HFFc6 (cell line): ENCODE measurements around the gene TULP4. TPM values are rescaled to one million over a fixed set of nuclear protein-coding genes. Genes with fewer than 3 reads are reported as not detected.
A peak's percentile ranks its signal among the peaks of the same experiment; 100 is the strongest.
"Not testable (repeated sequence)": the region's sequence is repeated elsewhere in the genome, so short reads cannot be mapped to it uniquely, and the experiment has no call there.

Experiments
- DNase-seq: peaks from one replicate; pipeline ENCODE4 v3.0.0-alpha.2; 2018
- H3K27ac Mint-ChIP-seq: 2 replicates; pipeline ENCODE4 v1.8.0; 2020; ENCODE audit warnings: mild to moderate bottlenecking, mixed read lengths
- H3K27me3 Mint-ChIP-seq: 2 replicates; pipeline ENCODE4 v1.8.0; 2021; ENCODE audit warnings: mild to moderate bottlenecking, moderate library complexity, mixed read lengths; ENCODE audit not compliant: insufficient read depth
- H3K36me3 Mint-ChIP-seq: 2 replicates; pipeline ENCODE4 v1.8.0; 2021; ENCODE audit warnings: low read depth, mixed read lengths
- H3K4me1 Mint-ChIP-seq: 2 replicates; pipeline ENCODE4 v1.8.0; 2020; ENCODE audit warnings: low read depth, mixed read lengths
- H3K4me3 Mint-ChIP-seq: 2 replicates; pipeline ENCODE4 v1.8.0; 2020; ENCODE audit warnings: mild to moderate bottlenecking, moderate library complexity, mixed read lengths
- H3K9me3 Mint-ChIP-seq: 2 replicates; pipeline ENCODE4 v1.8.0; 2020; ENCODE audit warnings: mild to moderate bottlenecking, mixed read lengths
- total RNA-seq, 6 experiments: library from RNA; stranded (reverse); fragmentation: NEBNext Ultra II Directional; extraction: Animal tissue kit (Norgen Biotek cat#: 25700); gene quantifications; 2 replicates in 1 of 6; 3 replicates in 5 of 6; pipeline ENCODE4 v1.2.3, GENCODE V29; 2021
- TF ChIP-seq, protein P1 (sequence below): fragments of 200-600 bp; sonication (generic); IDR thresholded peaks from 2 replicates; pipeline ENCODE4 v1.5.0; 2021; ENCODE audit warnings: antibody characterized with exemption, mild to moderate bottlenecking

TULP4 gene
- total RNA-seq, 6 experiments from 2014 or later, result 48.4 to 55.2 (median 51.8) TPM

DNA sequence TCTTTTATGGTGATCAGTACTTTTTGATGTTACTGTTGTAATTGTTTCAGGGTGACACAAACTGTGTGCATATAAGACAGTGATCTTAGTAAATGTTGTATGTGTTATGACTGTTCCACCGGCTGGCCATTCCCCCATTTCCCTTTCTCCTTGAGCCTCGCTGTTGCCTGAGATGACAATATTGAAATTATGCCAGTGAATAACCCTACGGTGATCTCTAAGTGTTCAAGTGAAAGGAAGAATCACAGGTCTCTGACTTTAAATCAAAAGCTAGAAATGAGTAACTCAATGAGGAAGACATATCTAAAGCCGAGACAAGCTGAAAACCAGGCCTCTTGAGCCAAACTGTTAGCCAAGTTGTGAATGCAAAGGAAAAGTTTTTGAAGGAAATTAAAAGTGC lies 32.3 kb downstream of the TULP4 start:
- TF ChIP-seq, protein P1, sequence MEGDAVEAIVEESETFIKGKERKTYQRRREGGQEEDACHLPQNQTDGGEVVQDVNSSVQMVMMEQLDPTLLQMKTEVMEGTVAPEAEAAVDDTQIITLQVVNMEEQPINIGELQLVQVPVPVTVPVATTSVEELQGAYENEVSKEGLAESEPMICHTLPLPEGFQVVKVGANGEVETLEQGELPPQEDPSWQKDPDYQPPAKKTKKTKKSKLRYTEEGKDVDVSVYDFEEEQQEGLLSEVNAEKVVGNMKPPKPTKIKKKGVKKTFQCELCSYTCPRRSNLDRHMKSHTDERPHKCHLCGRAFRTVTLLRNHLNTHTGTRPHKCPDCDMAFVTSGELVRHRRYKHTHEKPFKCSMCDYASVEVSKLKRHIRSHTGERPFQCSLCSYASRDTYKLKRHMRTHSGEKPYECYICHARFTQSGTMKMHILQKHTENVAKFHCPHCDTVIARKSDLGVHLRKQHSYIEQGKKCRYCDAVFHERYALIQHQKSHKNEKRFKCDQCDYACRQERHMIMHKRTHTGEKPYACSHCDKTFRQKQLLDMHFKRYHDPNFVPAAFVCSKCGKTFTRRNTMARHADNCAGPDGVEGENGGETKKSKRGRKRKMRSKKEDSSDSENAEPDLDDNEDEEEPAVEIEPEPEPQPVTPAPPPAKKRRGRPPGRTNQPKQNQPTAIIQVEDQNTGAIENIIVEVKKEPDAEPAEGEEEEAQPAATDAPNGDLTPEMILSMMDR, result no peak
- no peak for DNase-seq
- H3K27me3 Mint-ChIP-seq, result peaks cover 3% of the 10 kb centered on the region; the same call in 1 of the 2 replicates
- H3K9me3 Mint-ChIP-seq, result peaks cover 14% of the 10 kb centered on the region
- H3K27ac Mint-ChIP-seq, result no peak overlapping the region
- peaks cover 43% of the 10 kb centered on the region for H3K36me3 Mint-ChIP-seq
- H3K4me1 Mint-ChIP-seq, result peaks cover 12% of the 10 kb centered on the region; the same call in 1 of the 2 replicates
- H3K4me3 Mint-ChIP-seq, result no peak overlapping the region

DNA sequence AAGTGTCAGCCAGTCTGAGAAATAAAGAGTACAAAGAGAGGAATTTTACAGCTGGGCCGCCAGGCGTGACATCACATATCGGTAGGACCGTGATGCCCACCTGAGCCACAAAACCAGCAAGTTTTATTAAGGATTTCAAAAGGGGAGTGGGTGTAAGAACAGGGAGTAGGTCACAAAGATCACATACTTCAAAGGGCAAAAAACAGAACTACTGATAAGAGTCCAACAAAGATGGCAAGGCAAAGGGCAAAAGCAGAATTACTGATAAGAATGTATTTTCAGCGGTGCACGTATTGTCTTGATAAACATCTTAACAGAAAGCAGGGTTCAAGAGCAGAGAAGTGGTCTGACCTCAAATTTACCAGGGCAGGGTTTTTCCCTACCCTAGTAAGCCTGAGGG lies 33.2 kb downstream of the TULP4 start:
- Mint-ChIP-seq H3K4me1 (peaks cover 12% of the 10 kb centered on the region; the same call in 1 of the 2 replicates), H3K36me3 (peaks cover 37% of the 10 kb centered on the region), H3K9me3 (peaks cover 14% of the 10 kb centered on the region)
- not testable (repeated sequence) for DNase-seq, H3K27me3 Mint-ChIP-seq, H3K4me3 Mint-ChIP-seq, H3K27ac Mint-ChIP-seq

DNA sequence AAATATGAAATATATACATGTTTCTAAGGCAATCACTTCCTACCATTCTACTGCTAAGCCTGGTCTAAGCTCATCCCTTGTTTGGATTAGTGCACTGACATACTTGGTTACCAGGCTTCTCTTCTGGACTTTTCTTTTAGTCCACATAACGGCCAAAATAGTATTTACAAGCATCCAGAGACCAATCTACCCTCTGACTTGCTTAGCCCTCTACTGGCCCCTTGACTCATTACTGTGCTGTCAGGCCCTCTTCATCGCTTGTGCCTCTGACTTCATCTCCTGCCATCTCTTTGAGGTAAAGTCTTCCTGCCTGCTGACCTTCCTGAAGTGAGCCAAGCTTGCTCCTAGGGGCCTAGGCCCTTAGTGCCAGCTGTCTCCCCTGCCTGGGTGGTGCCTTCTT lies 35.1 kb downstream of the TULP4 start:
- TF ChIP-seq, protein P1, result 0 out of 2 replicates have a peak, but pooled peaks have one; percentile 8
- Mint-ChIP-seq H3K4me3 (no peak overlapping the region), H3K27me3 (peaks cover 3% of the 10 kb centered on the region), H3K4me1 (peaks cover 1% of the 10 kb centered on the region; the same call in 1 of the 2 replicates), H3K27ac (no peak overlapping the region), H3K36me3 (peaks cover 37% of the 10 kb centered on the region), H3K9me3 (peaks cover 14% of the 10 kb centered on the region)
- DNase-seq, result no peak

DNA sequence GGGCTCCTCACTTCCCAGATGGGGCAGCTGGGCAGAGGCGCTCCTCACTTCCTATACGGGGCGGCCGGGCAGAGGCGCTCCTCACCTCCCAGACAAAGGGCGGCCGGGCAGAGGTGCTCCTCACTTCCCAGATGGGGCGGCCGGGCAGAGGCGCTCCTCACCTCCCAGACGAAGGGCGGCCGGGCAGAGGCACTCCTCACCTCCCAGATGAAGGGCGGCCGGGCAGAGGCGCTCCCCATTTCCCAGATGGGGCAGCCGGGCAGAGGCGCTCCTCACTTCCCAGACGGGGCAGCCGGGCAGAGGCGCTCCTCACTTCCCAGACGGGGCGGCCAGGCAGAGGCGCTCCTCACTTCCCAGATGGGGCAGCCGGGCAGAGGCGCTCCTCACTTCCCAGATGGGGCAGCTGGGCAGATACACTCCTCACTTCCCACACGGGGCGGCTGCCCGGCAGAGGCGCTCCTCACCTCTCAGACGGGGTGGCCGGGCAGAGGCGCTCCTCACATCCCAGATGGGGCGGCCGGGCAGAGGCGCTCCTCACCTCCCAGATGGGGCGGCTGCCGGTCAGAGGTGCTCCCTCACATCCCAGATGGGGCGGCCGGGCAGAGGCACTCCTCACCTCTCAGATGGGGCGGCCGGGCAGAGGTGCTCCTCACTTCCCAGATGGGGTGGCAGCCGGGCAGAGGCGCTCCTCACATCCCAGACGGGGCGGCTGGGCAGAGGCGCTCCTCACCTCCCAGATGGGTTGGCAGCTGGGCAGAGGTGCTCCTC lies 36.7 kb downstream of the TULP4 start:
- peaks cover 14% of the 10 kb centered on the region for H3K9me3 Mint-ChIP-seq
- H3K27me3 Mint-ChIP-seq, H3K4me3 Mint-ChIP-seq, H3K27ac Mint-ChIP-seq, H3K4me1 Mint-ChIP-seq, DNase-seq: not testable (repeated sequence)
- H3K36me3 Mint-ChIP-seq, result peaks cover 36% of the 10 kb centered on the region

DNA sequence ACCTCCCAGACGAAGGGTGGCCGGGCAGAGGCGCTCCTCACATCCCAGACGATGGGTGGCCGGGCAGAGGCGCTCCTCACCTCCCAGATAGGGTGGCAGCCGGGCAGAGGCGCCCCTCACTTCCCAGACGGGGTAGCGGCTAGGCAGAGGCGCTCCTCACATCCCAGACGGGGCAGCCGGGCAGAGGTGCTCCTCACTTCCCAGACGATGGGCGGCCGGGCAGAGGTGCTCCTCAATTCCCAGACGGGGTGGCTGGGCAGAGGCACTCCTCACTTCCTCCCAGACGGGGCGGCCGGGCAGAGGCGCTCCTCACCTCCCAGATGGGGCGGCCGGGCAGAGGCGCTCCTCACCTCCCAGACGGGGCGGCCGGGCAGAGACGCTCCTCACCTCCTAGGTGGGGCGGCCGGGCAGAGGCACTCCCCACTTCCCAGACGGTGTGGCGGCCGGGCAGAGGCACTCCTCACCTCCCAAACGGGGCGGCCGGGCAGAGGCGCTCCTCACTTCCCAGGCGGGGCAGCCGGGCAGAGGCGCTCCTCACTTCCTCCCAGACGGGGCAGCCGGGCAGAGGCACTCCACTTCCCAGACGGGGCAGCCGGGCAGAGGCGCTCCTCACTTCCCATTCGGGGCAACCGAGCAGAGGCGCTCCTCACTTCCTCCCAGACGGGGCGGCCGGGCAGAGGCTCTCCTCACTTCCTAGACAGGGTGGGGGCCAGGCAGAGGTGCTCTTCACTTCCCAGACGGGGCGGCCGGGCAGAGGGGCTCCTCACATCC lies 37.4 kb downstream of the TULP4 start:
- Mint-ChIP-seq H3K36me3 (peaks cover 28% of the 10 kb centered on the region), H3K9me3 (peaks cover 14% of the 10 kb centered on the region)
- not testable (repeated sequence) for H3K27ac Mint-ChIP-seq, H3K27me3 Mint-ChIP-seq, H3K4me1 Mint-ChIP-seq, H3K4me3 Mint-ChIP-seq, DNase-seq

DNA sequence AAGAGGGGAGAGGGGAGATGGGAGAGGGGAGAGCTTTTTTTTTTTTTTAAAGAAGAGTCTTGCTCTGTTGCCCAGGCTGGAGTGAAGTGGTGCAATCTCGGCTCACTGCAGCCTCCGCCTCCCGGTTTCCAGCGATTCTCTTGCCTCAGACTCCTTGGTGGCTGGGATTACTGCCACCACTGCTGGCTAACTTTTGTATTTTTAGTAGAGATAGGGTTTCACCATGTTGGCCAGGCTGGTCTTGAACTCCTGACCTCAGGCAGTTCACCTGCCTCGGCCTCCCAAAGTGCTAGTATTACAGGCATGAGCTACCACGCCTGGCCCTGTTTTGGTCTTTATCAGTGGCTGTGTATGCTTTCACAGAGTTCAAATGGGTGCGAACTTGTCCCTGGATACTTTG lies 38.5 kb downstream of the TULP4 start:
- H3K4me1 Mint-ChIP-seq, result peaks cover 11% of the 10 kb centered on the region
- H3K27me3 Mint-ChIP-seq, H3K27ac Mint-ChIP-seq, DNase-seq, H3K4me3 Mint-ChIP-seq, H3K9me3 Mint-ChIP-seq: not testable (repeated sequence)
- peaks cover 19% of the 10 kb centered on the region for H3K36me3 Mint-ChIP-seq

DNA sequence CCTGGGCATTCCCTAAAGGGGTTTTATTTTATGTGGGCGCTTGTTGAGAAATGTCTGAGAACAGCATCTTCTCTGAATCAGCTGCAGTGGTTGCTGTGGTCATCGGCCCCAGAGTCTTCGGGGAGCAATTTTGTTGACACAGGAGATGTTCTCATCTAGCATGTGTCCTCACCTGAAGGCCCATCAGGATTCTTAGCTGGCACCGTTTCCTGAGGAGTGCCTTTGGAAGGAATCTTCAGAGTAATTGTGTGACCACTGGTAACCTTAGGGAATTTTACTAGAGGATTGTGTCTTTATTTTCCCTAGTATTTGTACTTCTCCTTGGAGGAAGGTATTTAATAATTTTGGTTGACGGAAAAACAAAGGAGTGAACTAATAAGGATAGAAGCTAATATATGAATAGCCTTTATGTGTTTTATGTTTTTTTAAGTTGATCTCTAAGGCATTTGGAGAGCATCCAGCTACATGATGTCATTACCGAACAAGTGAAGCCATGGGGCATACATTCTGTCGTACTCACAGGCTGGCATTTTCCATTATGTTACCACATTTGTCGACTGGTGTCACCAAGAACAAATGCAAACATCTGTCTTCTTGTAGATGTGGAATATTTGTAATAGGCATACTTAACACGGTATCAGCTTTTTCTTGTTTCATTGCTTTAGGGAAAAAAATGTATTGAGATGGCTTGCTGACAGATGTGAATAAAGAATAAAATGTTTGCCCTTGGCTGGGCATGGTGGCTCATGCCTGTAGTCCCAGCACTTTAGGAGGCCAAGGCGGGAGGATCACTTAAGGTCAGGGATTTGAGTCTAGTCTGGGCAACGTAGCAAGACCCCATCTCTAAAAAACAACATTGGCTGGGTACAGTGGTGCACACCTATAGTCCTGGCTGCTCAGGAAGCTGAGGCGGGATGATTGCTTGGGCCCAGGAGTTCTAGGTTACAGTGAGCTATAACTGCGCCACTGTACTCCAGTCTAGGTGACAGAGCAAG lies 41.9 kb downstream of the TULP4 start:
- no peak overlapping the region for H3K27ac Mint-ChIP-seq
- no peaks in the 10 kb centered on the region; the same call in 1 of the 2 replicates for H3K9me3 Mint-ChIP-seq
- no peaks in the 10 kb centered on the region; the same call in 1 of the 2 replicates for H3K36me3 Mint-ChIP-seq
- TF ChIP-seq, protein P1, result no peak
- peaks cover 24% of the 10 kb centered on the region for H3K4me1 Mint-ChIP-seq
- H3K27me3 Mint-ChIP-seq, result no peaks in the 10 kb centered on the region; the same call in 1 of the 2 replicates
- H3K4me3 Mint-ChIP-seq, result no peak overlapping the region
- no peak for DNase-seq
